22Rv1 (cell line): ENCODE measurements around the gene GRM7.

Experiments used
- H3K27ac ChIP-seq: fragments of 450-650 bp; 2 replicates; pipeline ENCODE4 v1.5.1; 2017
- CTCF ChIP-seq: fragments of 450-650 bp; IDR thresholded peaks from 2 replicates; pipeline ENCODE4 v1.5.1; 2017; ENCODE audit warnings: mild to moderate bottlenecking
- ZFX ChIP-seq: fragments of 450-650 bp; IDR thresholded peaks from 2 replicates; pipeline ENCODE4 v1.6.1; 2017; ENCODE audit warnings: antibody characterized with exemption, borderline replicate concordance

Gene GRM7

DNA sequence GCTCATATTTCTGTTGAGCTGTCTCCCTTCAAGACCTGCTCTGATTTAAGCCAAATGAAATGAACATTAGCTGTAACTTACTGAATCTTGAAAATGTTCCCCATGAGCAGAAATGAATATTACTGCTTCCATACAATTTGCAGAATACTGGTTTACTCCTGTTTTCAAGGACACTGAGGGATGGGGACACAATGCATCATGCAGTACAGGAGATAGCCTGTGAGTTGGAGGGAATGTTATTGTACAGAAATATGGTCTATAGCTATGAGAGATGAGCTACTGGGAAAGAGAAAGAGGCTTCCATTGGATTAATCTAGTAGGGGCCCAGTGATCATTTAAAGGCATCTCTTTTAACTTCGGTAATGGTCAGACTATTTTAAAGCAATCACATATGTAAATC, 798.2 kb downstream of the GRM7 start:
- TF ChIP-seq CTCF: no peak
- H3K27ac ChIP-seq: no peak overlapping the region

- no peak overlapping the region for H3K27ac ChIP-seq
- TF ChIP-seq ZFX: no peak
- TF ChIP-seq CTCF: no peak
Observed at GRCh38 chr3:7663771-7664170, 802.9 kb downstream of the GRM7 start.

GRCh38 chr3:7667774-7668173, 806.9 kb downstream of the GRM7 start:
- no peak for TF ChIP-seq CTCF
- TF ChIP-seq ZFX: no peak
- H3K27ac ChIP-seq: no peak overlapping the region

DNA sequence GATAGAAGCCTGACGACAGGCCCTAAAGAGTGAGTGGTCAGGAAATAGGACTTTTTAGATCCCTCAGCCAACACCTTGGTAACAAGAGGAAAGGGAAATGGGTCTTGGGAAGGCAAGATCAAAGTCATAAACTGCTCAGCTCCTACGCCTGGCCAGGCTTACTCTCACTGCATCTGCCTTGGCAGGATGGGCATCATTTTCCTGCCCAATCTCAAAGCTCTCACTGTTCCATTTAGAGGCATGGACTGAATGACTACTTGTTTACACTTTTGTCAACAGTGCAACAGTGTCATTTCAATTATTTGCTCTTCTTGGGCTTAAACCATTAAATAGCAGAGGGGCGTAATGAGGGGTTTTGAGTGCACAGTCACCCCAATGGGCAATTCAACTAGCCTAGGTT, 808.7 kb downstream of the GRM7 start:
- no peak overlapping the region for H3K27ac ChIP-seq
- TF ChIP-seq CTCF: no peak

GRCh38 chr3:7678521-7678920, 817.6 kb downstream of the GRM7 start:
- no peak overlapping the region for H3K27ac ChIP-seq
- no peak for TF ChIP-seq CTCF
- no peak for TF ChIP-seq ZFX

DNA sequence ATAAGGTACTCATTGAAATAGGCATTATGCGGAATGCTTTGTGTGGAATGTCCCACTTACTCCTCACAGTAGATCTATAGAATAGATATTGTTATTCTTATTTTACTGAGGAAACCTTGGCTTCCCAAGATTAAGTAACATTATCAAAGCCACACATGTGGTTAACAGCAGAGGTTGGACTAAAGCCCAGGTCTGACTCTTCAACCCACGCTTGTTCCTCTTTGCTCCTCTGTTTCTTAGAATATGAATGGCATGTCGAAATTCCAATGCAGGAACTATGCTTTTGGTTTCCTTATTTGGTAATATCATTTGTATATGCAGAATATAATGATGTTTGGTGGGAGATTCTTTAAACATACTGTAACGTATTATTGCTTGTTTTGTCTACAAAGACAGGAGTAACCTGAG, 821.9 kb downstream of the GRM7 start:
- H3K27ac ChIP-seq: no peak overlapping the region
- TF ChIP-seq ZFX: no peak
- TF ChIP-seq CTCF: no peak

- no peak overlapping the region for H3K27ac ChIP-seq
- TF ChIP-seq ZFX (no peak), CTCF (no peak)
Observed at GRCh38 chr3:7683426-7683825, 822.5 kb downstream of the GRM7 start.
